ENCODE data around the gene ACER3. TPM values are rescaled to one million over a fixed set of nuclear protein-coding genes. Genes with fewer than 3 reads are reported as not detected.
"Not testable (repeated sequence)": the region's sequence is repeated elsewhere in the genome, so short reads cannot be mapped to it uniquely, and the experiment has no call there.

Gene ACER3
- total RNA-seq, 1 donor from 2014 or later: 14.7 TPM

- no peak for TF ChIP-seq CTCF (IDR thresholded peaks at IDR 0.05; ENCODE audit: unreplicated experiment)
- no peak overlapping the region for H3K4me3 Mint-ChIP-seq (ENCODE audit: low read depth)
- H3K4me1 Mint-ChIP-seq (ENCODE audit: low read depth): no peaks in the 10 kb centered on the region
- peaks cover 10% of the 10 kb centered on the region for H3K9me3 Mint-ChIP-seq (ENCODE audit: low read depth)
- H3K27me3 Mint-ChIP-seq: no peaks in the 10 kb centered on the region
- no peak overlapping the region for H3K27ac Mint-ChIP-seq
- peaks cover 1% of the 10 kb centered on the region for H3K36me3 Mint-ChIP-seq (ENCODE audit: insufficient read depth)
- DNase-seq (ENCODE audit: low spot score, unreplicated experiment): no peak
Observed at GRCh38 chr11:76822406-76822805, 38.3 kb upstream of the ACER3 start.

GRCh38 chr11:76823481-76824028, 37.2 kb upstream of the ACER3 start:
- no peaks in the 10 kb centered on the region for H3K4me1 Mint-ChIP-seq (ENCODE audit: low read depth)
- no peak overlapping the region for H3K27ac Mint-ChIP-seq
- no peak for TF ChIP-seq CTCF (IDR thresholded peaks at IDR 0.05; ENCODE audit: unreplicated experiment)
- H3K4me3 Mint-ChIP-seq (ENCODE audit: low read depth): no peak overlapping the region
- no peaks in the 10 kb centered on the region for H3K27me3 Mint-ChIP-seq
- H3K9me3 Mint-ChIP-seq (ENCODE audit: low read depth): peaks cover 7% of the 10 kb centered on the region
- no peak for DNase-seq (ENCODE audit: low spot score, unreplicated experiment)
- peaks cover 1% of the 10 kb centered on the region for H3K36me3 Mint-ChIP-seq (ENCODE audit: insufficient read depth)

- Mint-ChIP-seq H3K27ac (no peak overlapping the region), H3K9me3 (ENCODE audit: low read depth) (peaks cover 7% of the 10 kb centered on the region)
- no peak for DNase-seq (ENCODE audit: low spot score, unreplicated experiment)
Observed at GRCh38 chr11:76824083-76824939, 36.4 kb upstream of the ACER3 start.

GRCh38 chr11:76824980-76825725, 35.6 kb upstream of the ACER3 start:
- no peak for TF ChIP-seq CTCF (IDR thresholded peaks at IDR 0.05; ENCODE audit: unreplicated experiment)
- Mint-ChIP-seq H3K9me3 (ENCODE audit: low read depth) (peaks cover 7% of the 10 kb centered on the region), H3K27ac (no peak overlapping the region), H3K4me3 (ENCODE audit: low read depth) (no peak overlapping the region), H3K4me1 (ENCODE audit: low read depth) (no peaks in the 10 kb centered on the region), H3K36me3 (ENCODE audit: insufficient read depth) (peaks cover 1% of the 10 kb centered on the region), H3K27me3 (no peaks in the 10 kb centered on the region)
- DNase-seq (ENCODE audit: low spot score, unreplicated experiment): no peak

More at GRCh38 chr11:76824083-76824939, 36.4 kb upstream of the ACER3 start:
- peaks cover 1% of the 10 kb centered on the region for H3K36me3 Mint-ChIP-seq (ENCODE audit: insufficient read depth)
- no peaks in the 10 kb centered on the region for H3K27me3 Mint-ChIP-seq
- no peaks in the 10 kb centered on the region for H3K4me1 Mint-ChIP-seq (ENCODE audit: low read depth)
- H3K4me3 Mint-ChIP-seq (ENCODE audit: low read depth): no peak overlapping the region
- TF ChIP-seq CTCF (IDR thresholded peaks at IDR 0.05; ENCODE audit: unreplicated experiment): no peak

DNA sequence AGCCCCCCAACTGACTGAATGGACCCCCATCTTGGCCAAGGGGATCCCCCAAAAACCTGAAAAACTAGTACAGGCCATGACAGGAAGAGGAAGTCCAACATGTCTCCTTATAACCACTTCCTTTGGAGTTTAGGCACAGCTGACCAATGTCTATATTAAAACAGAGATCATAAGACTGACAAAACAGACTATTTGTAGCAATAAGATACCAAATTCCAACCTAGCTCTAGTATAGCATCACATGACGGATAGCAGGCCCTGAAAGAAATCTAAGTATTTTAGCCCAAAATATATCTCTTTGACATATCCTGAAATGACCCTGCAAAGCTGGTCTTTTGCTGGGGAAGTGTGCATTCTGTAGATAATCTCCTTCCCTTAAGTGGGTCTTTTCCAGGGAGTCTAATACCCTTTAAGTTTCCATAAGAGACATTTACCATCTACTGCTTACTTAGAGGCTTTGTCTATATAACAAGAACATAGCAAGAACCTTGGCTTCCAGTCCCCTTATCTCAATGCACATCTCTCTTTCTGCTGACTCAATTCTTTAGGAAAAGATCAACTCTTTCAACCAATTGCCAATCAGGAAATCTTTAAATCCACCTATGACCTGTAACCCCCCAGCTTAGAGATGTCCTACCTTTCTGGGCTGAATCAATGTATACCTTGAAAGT, 34.9 kb upstream of the ACER3 start:
- Mint-ChIP-seq H3K27ac (no peak overlapping the region), H3K27me3 (no peaks in the 10 kb centered on the region), H3K4me1 (ENCODE audit: low read depth) (no peaks in the 10 kb centered on the region), H3K36me3 (ENCODE audit: insufficient read depth) (peaks cover 1% of the 10 kb centered on the region), H3K4me3 (ENCODE audit: low read depth) (no peak overlapping the region), H3K9me3 (ENCODE audit: low read depth) (peaks cover 7% of the 10 kb centered on the region)
- TF ChIP-seq CTCF (IDR thresholded peaks at IDR 0.05; ENCODE audit: unreplicated experiment): no peak
- DNase-seq (ENCODE audit: low spot score, unreplicated experiment): no peak

GRCh38 chr11:76826508-76826907, 34.2 kb upstream of the ACER3 start:
- not testable (repeated sequence) for H3K4me1 Mint-ChIP-seq (ENCODE audit: low read depth); DNase-seq (ENCODE audit: low spot score, unreplicated experiment); H3K9me3 Mint-ChIP-seq (ENCODE audit: low read depth); H3K27ac Mint-ChIP-seq; H3K27me3 Mint-ChIP-seq; H3K36me3 Mint-ChIP-seq (ENCODE audit: insufficient read depth); H3K4me3 Mint-ChIP-seq (ENCODE audit: low read depth)

GRCh38 chr11:76827005-76827404, 33.7 kb upstream of the ACER3 start:
- H3K4me1 Mint-ChIP-seq (ENCODE audit: low read depth); H3K27me3 Mint-ChIP-seq; H3K27ac Mint-ChIP-seq; DNase-seq (ENCODE audit: low spot score, unreplicated experiment); H3K36me3 Mint-ChIP-seq (ENCODE audit: insufficient read depth); H3K9me3 Mint-ChIP-seq (ENCODE audit: low read depth); H3K4me3 Mint-ChIP-seq (ENCODE audit: low read depth): not testable (repeated sequence)

All from progenitor cell of endocrine pancreas (in vitro differentiated cells).